NCI-H82 treated with DMSO at 0.1 percent for 48 hours (cell line): ENCODE results near the gene MCAM.

ENCODE experiments used
- DNase-seq: peaks from one replicate; lab custom pipeline; 2025; ENCODE audit not compliant: unreplicated experiment; lab: John Stamatoyannopoulos, UW

The MCAM gene

GRCh38 chr11:119266517-119267255 is 50.2 kb downstream of the MCAM start:
- no peak for DNase-seq

- no peak for DNase-seq
Observed at GRCh38 chr11:119266063-119266462, 50.9 kb downstream of the MCAM start.

- no peak for DNase-seq
Observed at GRCh38 chr11:119263352-119263940, 53.5 kb downstream of the MCAM start.

- DNase-seq, result no peak
Observed at GRCh38 chr11:119262668-119263351, 54.1 kb downstream of the MCAM start.

- no peak for DNase-seq
Observed at GRCh38 chr11:119258983-119259382, 57.9 kb downstream of the MCAM start.
